K562 (cell line): ENCODE results near the gene HPD. TPM values are rescaled to one million over a fixed set of nuclear protein-coding genes. Genes with fewer than 3 reads are reported as not detected.

Experiments
- E2F3 ChIP-seq: fragments of 250-450 bp; sonication (Bioruptor Pico); IDR thresholded peaks from 2 replicates; pipeline ENCODE4 v1.4.0; 2020; ENCODE audit warnings: mild to moderate bottlenecking
- FOXP1 ChIP-seq: sonication (generic); formaldehyde crosslinking; IDR thresholded peaks from 2 replicates; pipeline ENCODE4 v1.8.0; 2022; ENCODE audit warnings: mild to moderate bottlenecking, missing genetic modification reagents
- ZNF778 ChIP-seq: fragments of 450-650 bp; formaldehyde crosslinking; IDR thresholded peaks from 2 replicates; pipeline ENCODE4 v1.4.0; 2020; ENCODE audit warnings: mild to moderate bottlenecking, moderate library complexity
- polyA plus RNA-seq, 8 experiments: library from polyadenylated mRNA; depleted of rRNA in 4 of 8; stranded (reverse) in 5 of 8; unstranded in 3 of 8; fragments of >200 nt; fragmentation: Nextera tagmentation in 2 of 8; fragmentation: Illumina TruSeq in 1 of 8; extraction: Ambion mirVana in 2 of 8; extraction: Trizol in 1 of 8; gene quantifications; 2 replicates each; pipeline versions ENCODE4 v1.2.1 to v1.2.3, GENCODE V29; 2011 to 2014; ENCODE audit warnings: inconsistent platforms in 1 of 8, missing spikeins in 1 of 8
- total RNA-seq, 7 experiments: library from RNA; depleted of rRNA in 6 of 7; stranded (reverse); fragments of >200 nt in 6 of 7; fragmentation: Illumina TruSeq in 2 of 7; extraction: Trizol in 2 of 7; gene quantifications; 2 replicates each; pipeline versions ENCODE4 v1.2.1 to v1.2.3, GENCODE V29; 2011 to 2021; ENCODE audit warnings: low replicate concordance in 1 of 7
- TF ChIP-seq, protein P1 (sequence below), 2 experiments: fragments of 450-650 bp in 1 of 2; sonication (generic) in 1 of 2; formaldehyde crosslinking in 1 of 2; IDR thresholded peaks; 2 replicates each; pipeline versions ENCODE4 v1.7.1 to v1.9.0; 2016 to 2022; ENCODE audit warnings: inconsistent platforms in 1 of 2, mild to moderate bottlenecking in 1 of 2, missing genetic modification reagents in 1 of 2
- TF ChIP-seq, protein P2 (sequence below): fragments of 450-650 bp; IDR thresholded peaks from 2 replicates; pipeline ENCODE4 v1.6.1; 2014; ENCODE audit warnings: low read depth, mild to moderate bottlenecking, moderate library complexity, borderline replicate concordance
- TF ChIP-seq, protein P3 (sequence below): fragments of 450-650 bp; formaldehyde crosslinking; conservative IDR thresholded peaks from 2 replicates; pipeline ENCODE4 v1.4.0; 2022; ENCODE audit warnings: mild to moderate bottlenecking, missing genetic modification characterization

The HPD gene
- total and polyA plus RNA-seq, 9 of the 15 experiments (the other 6 are each of a cell fraction or from before 2014, with no cell fraction given): 0.06 to 0.29 (median 0.07) TPM; not detected in 4

DNA sequence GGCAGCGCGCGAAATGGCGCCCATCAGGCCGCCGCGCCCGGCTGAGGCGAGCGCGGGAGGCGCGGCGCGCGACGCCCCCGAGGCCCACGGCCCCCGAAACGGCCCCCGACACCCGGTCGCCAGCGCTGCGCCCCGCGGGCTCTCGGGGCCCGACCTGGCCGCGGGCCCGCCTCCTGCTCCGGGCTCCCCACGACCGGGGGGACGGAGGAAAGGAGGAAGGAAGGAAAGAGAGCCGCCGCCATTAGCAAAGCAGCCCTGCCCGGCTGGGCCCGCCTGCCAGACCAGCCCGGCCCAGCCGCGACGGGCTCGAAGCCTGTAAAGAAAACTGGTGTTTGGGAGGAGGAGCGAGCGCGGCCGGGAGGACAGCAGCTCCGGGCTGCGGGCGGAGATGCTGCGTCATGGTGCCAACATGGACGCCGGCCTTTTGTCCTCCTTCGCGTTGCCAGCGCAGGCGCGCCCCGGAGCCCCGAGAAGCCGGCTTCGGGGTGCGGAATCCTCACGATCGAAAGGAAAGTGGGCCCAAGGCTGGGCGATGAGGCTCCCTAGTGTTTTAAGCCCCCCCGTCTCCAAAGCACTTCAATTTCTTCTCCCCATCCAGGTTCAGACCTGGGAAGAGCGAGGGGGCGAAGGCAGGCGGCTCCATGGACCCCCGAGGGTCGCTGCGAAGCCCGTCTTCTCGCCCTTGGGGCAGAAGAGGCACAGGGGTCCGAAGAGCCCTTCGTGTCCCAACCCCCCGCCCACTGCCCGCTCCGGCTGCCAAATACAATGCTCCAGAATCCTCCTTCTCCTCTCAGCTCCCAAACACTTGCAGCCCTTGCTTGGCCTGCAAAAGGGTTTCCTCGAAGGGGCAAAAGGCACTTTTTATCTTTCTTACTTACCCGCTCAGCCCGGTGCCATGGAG, 57.7 kb downstream of the HPD start (continued):
- TF ChIP-seq, protein P1, sequence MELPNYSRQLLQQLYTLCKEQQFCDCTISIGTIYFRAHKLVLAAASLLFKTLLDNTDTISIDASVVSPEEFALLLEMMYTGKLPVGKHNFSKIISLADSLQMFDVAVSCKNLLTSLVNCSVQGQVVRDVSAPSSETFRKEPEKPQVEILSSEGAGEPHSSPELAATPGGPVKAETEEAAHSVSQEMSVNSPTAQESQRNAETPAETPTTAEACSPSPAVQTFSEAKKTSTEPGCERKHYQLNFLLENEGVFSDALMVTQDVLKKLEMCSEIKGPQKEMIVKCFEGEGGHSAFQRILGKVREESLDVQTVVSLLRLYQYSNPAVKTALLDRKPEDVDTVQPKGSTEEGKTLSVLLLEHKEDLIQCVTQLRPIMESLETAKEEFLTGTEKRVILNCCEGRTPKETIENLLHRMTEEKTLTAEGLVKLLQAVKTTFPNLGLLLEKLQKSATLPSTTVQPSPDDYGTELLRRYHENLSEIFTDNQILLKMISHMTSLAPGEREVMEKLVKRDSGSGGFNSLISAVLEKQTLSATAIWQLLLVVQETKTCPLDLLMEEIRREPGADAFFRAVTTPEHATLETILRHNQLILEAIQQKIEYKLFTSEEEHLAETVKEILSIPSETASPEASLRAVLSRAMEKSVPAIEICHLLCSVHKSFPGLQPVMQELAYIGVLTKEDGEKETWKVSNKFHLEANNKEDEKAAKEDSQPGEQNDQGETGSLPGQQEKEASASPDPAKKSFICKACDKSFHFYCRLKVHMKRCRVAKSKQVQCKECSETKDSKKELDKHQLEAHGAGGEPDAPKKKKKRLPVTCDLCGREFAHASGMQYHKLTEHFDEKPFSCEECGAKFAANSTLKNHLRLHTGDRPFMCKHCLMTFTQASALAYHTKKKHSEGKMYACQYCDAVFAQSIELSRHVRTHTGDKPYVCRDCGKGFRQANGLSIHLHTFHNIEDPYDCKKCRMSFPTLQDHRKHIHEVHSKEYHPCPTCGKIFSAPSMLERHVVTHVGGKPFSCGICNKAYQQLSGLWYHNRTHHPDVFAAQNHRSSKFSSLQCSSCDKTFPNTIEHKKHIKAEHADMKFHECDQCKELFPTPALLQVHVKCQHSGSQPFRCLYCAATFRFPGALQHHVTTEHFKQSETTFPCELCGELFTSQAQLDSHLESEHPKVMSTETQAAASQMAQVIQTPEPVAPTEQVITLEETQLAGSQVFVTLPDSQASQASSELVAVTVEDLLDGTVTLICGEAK (IDR thresholded peaks at IDR 0.05): no peak
- TF ChIP-seq, protein P1 (CRISPR knock-in tag; IDR thresholded peaks at IDR 0.05): no peak
- no peak for TF ChIP-seq FOXP1 (CRISPR knock-in tag)
- TF ChIP-seq, protein P2, sequence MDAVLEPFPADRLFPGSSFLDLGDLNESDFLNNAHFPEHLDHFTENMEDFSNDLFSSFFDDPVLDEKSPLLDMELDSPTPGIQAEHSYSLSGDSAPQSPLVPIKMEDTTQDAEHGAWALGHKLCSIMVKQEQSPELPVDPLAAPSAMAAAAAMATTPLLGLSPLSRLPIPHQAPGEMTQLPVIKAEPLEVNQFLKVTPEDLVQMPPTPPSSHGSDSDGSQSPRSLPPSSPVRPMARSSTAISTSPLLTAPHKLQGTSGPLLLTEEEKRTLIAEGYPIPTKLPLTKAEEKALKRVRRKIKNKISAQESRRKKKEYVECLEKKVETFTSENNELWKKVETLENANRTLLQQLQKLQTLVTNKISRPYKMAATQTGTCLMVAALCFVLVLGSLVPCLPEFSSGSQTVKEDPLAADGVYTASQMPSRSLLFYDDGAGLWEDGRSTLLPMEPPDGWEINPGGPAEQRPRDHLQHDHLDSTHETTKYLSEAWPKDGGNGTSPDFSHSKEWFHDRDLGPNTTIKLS: 0 out of 2 replicates have a peak, but pooled peaks have one; percentile 0
- 0 out of 2 replicates have a peak, but pooled peaks have one; percentile 41 for TF ChIP-seq E2F3 (CRISPR knock-in tag)
- TF ChIP-seq, protein P3, sequence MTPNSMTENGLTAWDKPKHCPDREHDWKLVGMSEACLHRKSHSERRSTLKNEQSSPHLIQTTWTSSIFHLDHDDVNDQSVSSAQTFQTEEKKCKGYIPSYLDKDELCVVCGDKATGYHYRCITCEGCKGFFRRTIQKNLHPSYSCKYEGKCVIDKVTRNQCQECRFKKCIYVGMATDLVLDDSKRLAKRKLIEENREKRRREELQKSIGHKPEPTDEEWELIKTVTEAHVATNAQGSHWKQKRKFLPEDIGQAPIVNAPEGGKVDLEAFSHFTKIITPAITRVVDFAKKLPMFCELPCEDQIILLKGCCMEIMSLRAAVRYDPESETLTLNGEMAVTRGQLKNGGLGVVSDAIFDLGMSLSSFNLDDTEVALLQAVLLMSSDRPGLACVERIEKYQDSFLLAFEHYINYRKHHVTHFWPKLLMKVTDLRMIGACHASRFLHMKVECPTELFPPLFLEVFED (CRISPR knock-in tag): 0 out of 2 replicates have a peak, but pooled peaks have one; percentile 4
- TF ChIP-seq ZNF778 (CRISPR knock-in tag): no peak
